HepG2 (cell line): ENCODE results near the gene OR7G1. TPM values are rescaled to one million over a fixed set of nuclear protein-coding genes. Genes with fewer than 3 reads are reported as not detected.

Experiments
- ATAC-seq: fragments of 200-7000 bp; cut with Tn5 transposase; 3 replicates; pipeline ENCODE4 v1.9.1; 2020; ENCODE audit warnings: mild to moderate bottlenecking, moderate library complexity
- BruUV-seq: library from RNA; stranded (reverse); fragments of 400-500 nt; replicated peaks from 2 replicates; lab custom pipeline; 2021; lab: Mats Ljungman, UMichigan
- CTCF ChIA-PET: fragments of 300-600 bp; formaldehyde crosslinking; extraction: SDS; loops from one replicate; lab custom pipeline; 2021; ENCODE audit warnings: low total read pairs, inconsistent platforms, low intra/inter-chr PET ratio; lab: Yijun Ruan, JAX
- POLR2A ChIA-PET: fragments of 350-600 bp; sonication (Branson Sonifier 250); formaldehyde crosslinking; loops from one replicate; lab custom pipeline; 2020; ENCODE audit warnings: antibody characterized with exemption, inconsistent platforms; lab: Yijun Ruan, JAX
- DNase-seq: peaks from one replicate; pipeline ENCODE4 v3.0.0-alpha.2; 2015; ENCODE audit warnings: low spot score
- FAIRE-seq: peaks from 3 replicates; lab custom pipeline; 2011; peaks lifted over from hg19 to GRCh38; lab: Jason Lieb, UNC
- H2AFZ ChIP-seq: one replicate; pipeline ENCODE4 v1.6.1; 2011; ENCODE audit warnings: low read length, inconsistent platforms
- H3K27ac ChIP-seq: fragments of 300-600 bp; 3 replicates; pipeline ENCODE4 v1.8.0; 2011; ENCODE audit warnings: mixed run types, mild to moderate bottlenecking, mixed read lengths, low read length, inconsistent platforms; ENCODE audit not compliant: insufficient read depth; ENCODE audit errors: extremely low read length
- H3K27me3 ChIP-seq, 2 experiments: fragments of 200-600 bp in 1 of 2; 2 replicates in 1 of 2; 3 replicates in 1 of 2; pipeline versions ENCODE4 v1.6.0 to v1.8.0; 2011; ENCODE audit warnings: low read length in 2 of 2, mild to moderate bottlenecking in 2 of 2, moderate library complexity in 2 of 2, inconsistent platforms in 1 of 2; ENCODE audit not compliant: insufficient read depth in 2 of 2, control insufficient read depth in 1 of 2
- H3K36me3 ChIP-seq, 2 experiments: fragments of 200-600 bp in 1 of 2; replicated peaks in 1 of 2; 2 replicates in 1 of 2; 3 replicates in 1 of 2; pipeline versions ENCODE4 v1.5.1 to v1.8.0; 2011; ENCODE audit warnings: low read length in 2 of 2, inconsistent platforms in 1 of 2; ENCODE audit not compliant: insufficient read depth in 2 of 2, control insufficient read depth in 1 of 2
- H3K4me1 ChIP-seq: 2 replicates; pipeline ENCODE4 v1.5.1; 2012; ENCODE audit warnings: low read length, inconsistent platforms; ENCODE audit not compliant: insufficient read depth
- H3K4me2 ChIP-seq: 2 replicates; pipeline ENCODE4 v1.6.0; 2011; ENCODE audit warnings: low read depth, low read length, inconsistent platforms
- H3K4me3 ChIP-seq, 3 experiments: fragments of 200-600 bp in 1 of 3; sonication (generic), shearing (Covaris generic) in 1 of 3; replicated peaks in 1 of 3; 2 replicates each; pipeline ENCODE4 v1.5.1; 2011 to 2016; ENCODE audit warnings: low read length in 3 of 3, inconsistent platforms in 2 of 3, low read depth in 2 of 3, mild to moderate bottlenecking in 2 of 3, control low read depth in 1 of 3, mixed read lengths in 1 of 3; ENCODE audit not compliant: insufficient read depth in 1 of 3
- H3K79me2 ChIP-seq: one replicate; pipeline ENCODE4 v1.6.1; 2011; ENCODE audit warnings: low read length, inconsistent platforms; ENCODE audit not compliant: insufficient read depth
- H3K9ac ChIP-seq: 2 replicates; pipeline ENCODE4 v1.6.0; 2011; ENCODE audit warnings: mild to moderate bottlenecking, low read depth, low read length, inconsistent platforms; ENCODE audit not compliant: insufficient read depth
- H3K9me3 ChIP-seq: 2 replicates; pipeline ENCODE4 v1.5.1; 2012; ENCODE audit warnings: mild to moderate bottlenecking, low read length
- H4K20me1 ChIP-seq: 2 replicates; pipeline ENCODE4 v1.6.0; 2011; ENCODE audit warnings: inconsistent platforms, mild to moderate bottlenecking, low read length, moderate library complexity; ENCODE audit not compliant: insufficient read depth
- AGO2 ChIP-seq: fragments of 200-400 bp; formaldehyde crosslinking; optimal IDR thresholded peaks from 2 replicates; pipeline ENCODE3; 2017; ENCODE audit warnings: mild to moderate bottlenecking, low read depth, low read length, moderate library complexity
- FOXA1 ChIP-seq, 2 experiments: fragments of 450-650 bp in 1 of 2; sonication (generic) in 1 of 2; formaldehyde crosslinking in 1 of 2; IDR thresholded peaks; 2 replicates each; pipeline versions ENCODE4 v1.4.0 to v1.6.1; 2016 to 2020; ENCODE audit warnings: missing genetic modification reagents in 1 of 2
- GATAD2A ChIP-seq: IDR thresholded peaks from 2 replicates; pipeline ENCODE4 v1.6.1; 2016
- KLF6 ChIP-seq: IDR thresholded peaks from 2 replicates; pipeline ENCODE4 v1.8.0; 2016; ENCODE audit warnings: missing biosample characterization, missing genetic modification reagents
- NFE2L2 ChIP-seq: fragments of 150-350 bp; IDR thresholded peaks from 2 replicates; pipeline ENCODE4 v1.6.1; 2014; ENCODE audit warnings: low read length
- ZBTB20 ChIP-seq: sonication (generic); formaldehyde crosslinking; IDR thresholded peaks from 2 replicates; pipeline ENCODE4 v1.8.1; 2023; ENCODE audit warnings: missing genetic modification reagents, low read depth, mild to moderate bottlenecking, borderline replicate concordance
- ZNF124 ChIP-seq: sonication (generic); formaldehyde crosslinking; IDR thresholded peaks from 2 replicates; pipeline ENCODE4 v1.4.0; 2020; ENCODE audit warnings: missing genetic modification reagents
- WGBS: methylation state at CpG from one replicate; pipeline ENCODE4 v1.1.6; 2017; ENCODE audit warnings: low lambda C conversion rate; 5-methylcytosine and 5-hydroxymethylcytosine counted together
- in situ Hi-C: cut with HindIII; loops from 2 replicates; pipeline ENCODE4 v1.10.0; 2017; ENCODE audit warnings: low pct_unique_long_range_greater_than_20kb; ENCODE audit not compliant: extremely low pct_ligation_motif_present
- intact Hi-C: fragments of 100-400 bp; cut with micrococcal nuclease; formaldehyde crosslinking; loops from one replicate; pipeline ENCODE4 v1.10.0; 2022; ENCODE audit not compliant: unreplicated experiment
- polyA plus RNA-seq, 8 experiments: library from polyadenylated mRNA; depleted of rRNA in 3 of 8; stranded (reverse) in 7 of 8; unstranded in 1 of 8; fragments of >200 nt; fragmentation: Illumina TruSeq in 4 of 8; extraction: Trizol in 4 of 8; gene quantifications; 2 replicates each; pipeline versions ENCODE4 v1.2.1 to v1.2.3, GENCODE V29; 2011 to 2016; ENCODE audit warnings: low read depth in 4 of 8, missing spikeins in 1 of 8, mixed read lengths in 1 of 8; ENCODE audit not compliant: insufficient read depth in 1 of 8
- total RNA-seq, 5 experiments: library from RNA; depleted of rRNA; stranded (reverse); fragments of >200 nt; fragmentation: Illumina TruSeq; extraction: Trizol; gene quantifications; 2 replicates each; pipeline ENCODE4 v1.2.3, GENCODE V29; 2016; ENCODE audit warnings: low read depth in 1 of 5
- TF ChIP-seq, protein P1 (sequence below): sonication (generic); formaldehyde crosslinking; IDR thresholded peaks from 2 replicates; pipeline ENCODE4 v1.4.0; 2020; ENCODE audit warnings: missing genetic modification reagents
- TF ChIP-seq, protein P2 (sequence below): sonication (generic); formaldehyde crosslinking; IDR thresholded peaks from 2 replicates; pipeline ENCODE4 v1.5.0; 2020; ENCODE audit warnings: missing genetic modification reagents

The OR7G1 gene
- total and polyA plus RNA-seq, 2 of the 13 experiments (the other 11 are each of a cell fraction or from before 2014, with no cell fraction given), result not detected

DNA sequence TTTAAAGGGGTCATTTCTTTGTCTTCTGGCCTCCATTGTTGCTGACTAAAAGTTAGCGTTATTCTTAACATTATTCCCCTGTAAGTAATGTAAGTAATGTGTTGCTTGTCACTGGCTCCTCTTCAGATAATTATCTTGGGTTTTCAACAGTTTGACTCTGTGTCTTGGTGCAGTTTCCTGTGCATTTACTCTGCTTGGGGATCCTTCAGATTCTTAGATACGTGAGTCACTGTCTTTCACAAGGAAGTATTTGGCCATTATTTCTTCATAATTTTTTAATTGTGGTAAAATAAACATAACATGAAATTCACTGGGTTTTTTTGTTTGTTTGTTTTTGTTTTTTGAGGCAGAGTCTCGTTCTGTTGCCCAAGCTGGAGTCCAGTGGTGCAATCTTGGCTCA is 49.7 kb upstream of the OR7G1 start (continued):
- TF ChIP-seq ZNF124, result no peak
- no peak for TF ChIP-seq AGO2
- TF ChIP-seq, protein P1, sequence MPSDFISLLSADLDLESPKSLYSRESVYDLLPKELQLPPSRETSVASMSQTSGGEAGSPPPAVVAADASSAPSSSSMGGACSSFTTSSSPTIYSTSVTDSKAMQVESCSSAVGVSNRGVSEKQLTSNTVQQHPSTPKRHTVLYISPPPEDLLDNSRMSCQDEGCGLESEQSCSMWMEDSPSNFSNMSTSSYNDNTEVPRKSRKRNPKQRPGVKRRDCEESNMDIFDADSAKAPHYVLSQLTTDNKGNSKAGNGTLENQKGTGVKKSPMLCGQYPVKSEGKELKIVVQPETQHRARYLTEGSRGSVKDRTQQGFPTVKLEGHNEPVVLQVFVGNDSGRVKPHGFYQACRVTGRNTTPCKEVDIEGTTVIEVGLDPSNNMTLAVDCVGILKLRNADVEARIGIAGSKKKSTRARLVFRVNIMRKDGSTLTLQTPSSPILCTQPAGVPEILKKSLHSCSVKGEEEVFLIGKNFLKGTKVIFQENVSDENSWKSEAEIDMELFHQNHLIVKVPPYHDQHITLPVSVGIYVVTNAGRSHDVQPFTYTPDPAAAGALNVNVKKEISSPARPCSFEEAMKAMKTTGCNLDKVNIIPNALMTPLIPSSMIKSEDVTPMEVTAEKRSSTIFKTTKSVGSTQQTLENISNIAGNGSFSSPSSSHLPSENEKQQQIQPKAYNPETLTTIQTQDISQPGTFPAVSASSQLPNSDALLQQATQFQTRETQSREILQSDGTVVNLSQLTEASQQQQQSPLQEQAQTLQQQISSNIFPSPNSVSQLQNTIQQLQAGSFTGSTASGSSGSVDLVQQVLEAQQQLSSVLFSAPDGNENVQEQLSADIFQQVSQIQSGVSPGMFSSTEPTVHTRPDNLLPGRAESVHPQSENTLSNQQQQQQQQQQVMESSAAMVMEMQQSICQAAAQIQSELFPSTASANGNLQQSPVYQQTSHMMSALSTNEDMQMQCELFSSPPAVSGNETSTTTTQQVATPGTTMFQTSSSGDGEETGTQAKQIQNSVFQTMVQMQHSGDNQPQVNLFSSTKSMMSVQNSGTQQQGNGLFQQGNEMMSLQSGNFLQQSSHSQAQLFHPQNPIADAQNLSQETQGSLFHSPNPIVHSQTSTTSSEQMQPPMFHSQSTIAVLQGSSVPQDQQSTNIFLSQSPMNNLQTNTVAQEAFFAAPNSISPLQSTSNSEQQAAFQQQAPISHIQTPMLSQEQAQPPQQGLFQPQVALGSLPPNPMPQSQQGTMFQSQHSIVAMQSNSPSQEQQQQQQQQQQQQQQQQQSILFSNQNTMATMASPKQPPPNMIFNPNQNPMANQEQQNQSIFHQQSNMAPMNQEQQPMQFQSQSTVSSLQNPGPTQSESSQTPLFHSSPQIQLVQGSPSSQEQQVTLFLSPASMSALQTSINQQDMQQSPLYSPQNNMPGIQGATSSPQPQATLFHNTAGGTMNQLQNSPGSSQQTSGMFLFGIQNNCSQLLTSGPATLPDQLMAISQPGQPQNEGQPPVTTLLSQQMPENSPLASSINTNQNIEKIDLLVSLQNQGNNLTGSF (CRISPR knock-in tag), result no peak
- TF ChIP-seq, all 625 proteins: peak for 0

DNA sequence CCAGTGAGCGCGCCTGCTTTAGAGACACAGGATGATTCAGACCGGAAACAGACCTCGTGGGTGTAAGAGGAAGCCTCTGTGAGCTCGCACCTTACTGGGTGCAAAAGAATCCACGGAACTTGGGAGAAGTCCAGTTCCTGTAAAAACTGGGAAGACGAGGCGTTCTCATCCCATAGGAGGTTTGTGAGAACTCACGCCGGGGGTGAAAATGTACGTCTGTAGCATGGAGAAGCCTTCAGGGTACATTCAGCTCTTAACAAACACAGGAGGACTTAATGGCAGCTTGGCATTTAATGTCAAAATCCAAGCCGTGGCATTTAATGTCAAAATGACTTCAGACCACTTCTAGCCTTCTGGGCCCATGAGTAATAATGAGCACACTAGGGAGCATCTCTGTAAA is 45.9 kb upstream of the OR7G1 start:
- H3K9ac ChIP-seq, result no peak overlapping the region
- no peak overlapping the region for H3K4me2 ChIP-seq
- no peak overlapping the region for H2AFZ ChIP-seq
- no peaks in the 10 kb centered on the region for H3K4me1 ChIP-seq
- over 99% methylated on average over 12 of the region's 12 CpGs for WGBS
- no peak overlapping the region for H3K27ac ChIP-seq
- no peaks in the 10 kb centered on the region for H4K20me1 ChIP-seq
- FAIRE-seq (no peak), DNase-seq (no peak), ATAC-seq (no peak)
- peaks cover 49 to 76% of the 10 kb centered on the region in 2 experiments for H3K36me3 ChIP-seq
- BruUV-seq, result no TSS peak
- H3K27me3 ChIP-seq, result no peaks in the 10 kb centered on the region
- H3K4me3 ChIP-seq, result no peak overlapping the region
- in situ Hi-C loops (no loop called here), intact Hi-C loops (no loop called here)
- no peaks in the 10 kb centered on the region for H3K9me3 ChIP-seq
- ChIA-PET CTCF (no interaction called here), POLR2A (no interaction called here)
- H3K79me2 ChIP-seq, result no peaks in the 10 kb centered on the region
- TF ChIP-seq ZBTB20 (no peak), GATAD2A (CRISPR knock-in tag) (no peak), FOXA1 (IDR thresholded peaks at IDR 0.05) (no peak), FOXA1 (CRISPR knock-in tag; IDR thresholded peaks at IDR 0.05) (no peak), NFE2L2 (no peak), KLF6 (no peak)
- TF ChIP-seq, protein P2, sequence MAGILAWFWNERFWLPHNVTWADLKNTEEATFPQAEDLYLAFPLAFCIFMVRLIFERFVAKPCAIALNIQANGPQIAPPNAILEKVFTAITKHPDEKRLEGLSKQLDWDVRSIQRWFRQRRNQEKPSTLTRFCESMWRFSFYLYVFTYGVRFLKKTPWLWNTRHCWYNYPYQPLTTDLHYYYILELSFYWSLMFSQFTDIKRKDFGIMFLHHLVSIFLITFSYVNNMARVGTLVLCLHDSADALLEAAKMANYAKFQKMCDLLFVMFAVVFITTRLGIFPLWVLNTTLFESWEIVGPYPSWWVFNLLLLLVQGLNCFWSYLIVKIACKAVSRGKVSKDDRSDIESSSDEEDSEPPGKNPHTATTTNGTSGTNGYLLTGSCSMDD (CRISPR knock-in tag), result no peak
